AG09319 (cell line): ENCODE results near the gene FNTB.

ENCODE experiments used
- DNase-seq: peaks from one replicate; pipeline ENCODE4 v3.0.0-alpha.2; 2010; ENCODE audit warnings: low read depth; ENCODE audit errors: extremely low read depth
- TF ChIP-seq, protein P1 (sequence below): IDR thresholded peaks from 2 replicates; pipeline ENCODE4 v1.5.1; 2011; ENCODE audit warnings: low read depth, mild to moderate bottlenecking, inconsistent platforms, low read length, moderate library complexity

Gene FNTB

GRCh38 chr14:64942531-64943111 lies 44.1 kb upstream of the FNTB start, which contains the start of gene GPX2:
Gene GPX2, minus strand, starts transcription at chr14:64942745. Its CDS starts 19 bp downstream, at chr14:64942726.
- no peak for DNase-seq
- TF ChIP-seq, protein P1, sequence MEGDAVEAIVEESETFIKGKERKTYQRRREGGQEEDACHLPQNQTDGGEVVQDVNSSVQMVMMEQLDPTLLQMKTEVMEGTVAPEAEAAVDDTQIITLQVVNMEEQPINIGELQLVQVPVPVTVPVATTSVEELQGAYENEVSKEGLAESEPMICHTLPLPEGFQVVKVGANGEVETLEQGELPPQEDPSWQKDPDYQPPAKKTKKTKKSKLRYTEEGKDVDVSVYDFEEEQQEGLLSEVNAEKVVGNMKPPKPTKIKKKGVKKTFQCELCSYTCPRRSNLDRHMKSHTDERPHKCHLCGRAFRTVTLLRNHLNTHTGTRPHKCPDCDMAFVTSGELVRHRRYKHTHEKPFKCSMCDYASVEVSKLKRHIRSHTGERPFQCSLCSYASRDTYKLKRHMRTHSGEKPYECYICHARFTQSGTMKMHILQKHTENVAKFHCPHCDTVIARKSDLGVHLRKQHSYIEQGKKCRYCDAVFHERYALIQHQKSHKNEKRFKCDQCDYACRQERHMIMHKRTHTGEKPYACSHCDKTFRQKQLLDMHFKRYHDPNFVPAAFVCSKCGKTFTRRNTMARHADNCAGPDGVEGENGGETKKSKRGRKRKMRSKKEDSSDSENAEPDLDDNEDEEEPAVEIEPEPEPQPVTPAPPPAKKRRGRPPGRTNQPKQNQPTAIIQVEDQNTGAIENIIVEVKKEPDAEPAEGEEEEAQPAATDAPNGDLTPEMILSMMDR: no peak

GRCh38 chr14:64943556-64943955 lies 43.1 kb upstream of the FNTB start:
- TF ChIP-seq, protein P1: no peak
- no peak for DNase-seq

DNA sequence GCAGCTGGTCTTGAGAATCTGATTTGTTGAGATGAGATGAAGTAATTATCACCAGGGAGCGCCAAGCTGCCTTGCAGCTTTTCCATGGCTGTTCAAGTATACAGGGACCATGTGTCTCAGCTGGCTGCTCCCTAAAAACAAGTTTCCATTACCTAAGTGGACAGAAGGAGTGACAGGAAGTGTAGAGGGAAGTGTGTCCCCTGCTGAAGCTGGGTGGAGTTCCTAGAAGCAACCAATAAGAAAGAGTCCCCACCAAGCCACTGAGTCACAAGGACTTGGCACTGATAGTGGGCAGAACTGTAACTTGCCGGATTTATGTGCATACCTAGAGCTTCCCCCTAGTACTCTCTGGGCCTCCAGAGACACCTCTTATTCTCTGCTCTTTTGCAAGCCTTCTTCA lies 42.7 kb upstream of the FNTB start:
- DNase-seq: no peak
- TF ChIP-seq, protein P1: no peak

GRCh38 chr14:64944861-64945260 lies 41.8 kb upstream of the FNTB start:
- TF ChIP-seq, protein P1: no peak
- DNase-seq: no peak

GRCh38 chr14:64945431-64946178 lies 41.1 kb upstream of the FNTB start:
- no peak for DNase-seq
- TF ChIP-seq, protein P1: no peak

DNA sequence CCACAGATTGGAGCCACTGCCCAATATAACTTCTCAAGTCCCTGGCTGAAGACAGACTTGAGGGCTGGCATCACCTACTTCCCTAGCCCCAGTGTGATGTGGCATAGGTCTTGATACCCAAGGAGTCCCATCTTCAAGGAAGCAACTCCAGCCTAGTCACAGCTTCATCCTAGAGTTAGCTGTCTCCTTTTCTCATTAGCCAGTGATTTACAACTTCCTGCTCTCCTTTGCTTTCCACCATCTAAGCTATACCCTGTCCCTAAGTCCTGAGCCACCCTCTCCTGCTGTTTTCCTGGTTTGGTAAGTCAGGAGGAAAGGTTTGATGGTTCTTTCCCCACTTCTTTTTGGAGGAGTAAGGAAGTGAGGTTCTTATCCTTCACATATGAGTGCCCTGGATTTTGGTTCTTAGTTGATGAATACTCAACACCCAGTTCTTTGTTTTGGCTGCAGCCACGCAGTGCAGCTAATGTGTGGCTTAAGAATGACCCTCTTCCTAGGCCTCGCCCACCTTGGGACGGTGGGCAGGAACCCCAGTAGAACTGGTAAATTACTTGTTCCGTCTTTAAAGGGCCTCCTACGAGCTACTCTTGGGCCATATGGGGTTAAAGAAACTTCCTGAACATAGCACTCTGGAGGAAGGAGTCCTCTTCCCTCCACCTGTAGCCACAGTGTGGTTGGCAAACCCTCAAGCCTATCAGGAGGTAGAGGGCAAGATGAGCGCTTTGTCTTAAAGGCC lies 40.2 kb upstream of the FNTB start:
- TF ChIP-seq, protein P1: no peak
- DNase-seq: no peak
